Stimulated activated CD4-positive, alpha-beta T cell treated with anti-CD3 and anti-CD28 coated beads, Interleukin-15, amount 100 ng/mL, for 1 hour (primary cell): Measurements from ENCODE around the gene CMIP.

Source experiments
- DNase-seq, 2 donors: peaks; one replicate each; pipeline ENCODE4 v3.0.0-alpha.2; 2020; ENCODE audit warnings: low read depth in 1 of 2, low spot score in 1 of 2

The CMIP gene

DNA sequence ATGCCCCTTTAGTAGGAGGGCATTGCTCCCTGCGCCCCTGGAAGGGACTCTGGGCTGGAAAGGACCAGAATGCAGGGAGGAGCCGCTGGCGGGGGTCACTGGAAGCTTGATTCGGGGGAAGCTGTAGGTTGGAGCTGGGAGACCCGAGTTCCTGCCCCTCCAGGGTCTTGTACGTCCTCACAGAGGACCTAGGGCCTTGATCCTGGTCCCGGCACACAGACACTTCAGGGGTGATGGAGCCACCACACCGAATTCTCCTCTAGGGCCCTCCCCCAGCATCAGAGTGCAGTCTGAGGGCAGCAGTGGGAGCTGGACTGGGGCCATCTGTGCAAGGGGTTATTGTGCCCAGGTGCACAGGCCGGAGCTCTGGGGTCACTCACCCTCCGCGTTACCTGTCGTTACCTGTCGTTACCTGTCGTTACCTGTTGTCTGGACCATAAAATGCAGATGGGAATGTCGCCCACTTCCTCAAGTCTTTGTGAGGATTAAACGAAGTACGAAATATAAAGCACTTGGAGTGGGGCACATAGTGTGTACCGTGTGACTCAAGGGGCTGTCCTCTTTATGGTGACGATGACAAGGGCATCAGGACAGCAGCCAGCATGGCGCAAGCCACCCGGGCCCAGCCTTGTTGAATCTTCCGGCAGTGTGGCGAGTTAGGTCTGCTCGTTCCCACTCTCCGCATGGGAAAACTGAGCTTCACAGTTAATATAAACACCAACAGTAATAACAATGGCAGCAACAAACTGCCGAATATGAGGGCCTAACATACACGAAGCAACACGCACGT lies 48.6 kb downstream of the CMIP start:
- no peak for DNase-seq

DNA sequence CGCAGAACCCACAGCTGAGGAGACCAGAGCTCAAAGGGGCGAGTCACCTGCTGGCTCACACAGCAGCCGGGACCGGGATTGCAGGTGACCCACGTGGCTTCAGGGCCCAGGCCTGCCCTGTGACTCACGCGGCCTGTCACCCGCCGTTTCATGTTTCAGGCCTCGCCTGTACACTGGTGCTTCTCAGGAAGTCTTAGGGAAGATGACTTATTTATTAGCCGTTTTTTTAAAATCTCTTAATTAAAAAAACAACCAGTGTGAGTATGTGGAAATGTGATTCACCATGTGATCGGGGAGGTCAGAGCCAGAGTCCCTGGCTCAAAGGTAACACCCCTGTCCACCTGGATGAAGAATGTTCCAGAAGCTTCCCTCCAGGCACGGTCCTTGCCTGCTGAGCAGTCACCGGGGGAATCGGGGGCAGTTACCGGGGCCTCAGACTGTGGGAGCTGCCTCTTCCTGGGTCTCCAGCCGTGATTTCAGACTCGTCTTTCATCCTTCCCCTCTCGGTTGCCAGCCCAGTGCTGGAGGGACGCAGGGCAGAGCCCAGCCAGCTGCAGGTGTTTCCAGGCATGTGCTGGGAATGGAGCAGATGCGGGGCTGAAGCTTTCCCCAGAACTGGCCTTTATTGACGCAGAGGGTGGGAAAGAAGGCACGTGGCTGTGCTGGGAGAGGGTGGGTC lies 49.3 kb downstream of the CMIP start:
- DNase-seq = peak in 1 of 2 donors; percentile 17

DNA sequence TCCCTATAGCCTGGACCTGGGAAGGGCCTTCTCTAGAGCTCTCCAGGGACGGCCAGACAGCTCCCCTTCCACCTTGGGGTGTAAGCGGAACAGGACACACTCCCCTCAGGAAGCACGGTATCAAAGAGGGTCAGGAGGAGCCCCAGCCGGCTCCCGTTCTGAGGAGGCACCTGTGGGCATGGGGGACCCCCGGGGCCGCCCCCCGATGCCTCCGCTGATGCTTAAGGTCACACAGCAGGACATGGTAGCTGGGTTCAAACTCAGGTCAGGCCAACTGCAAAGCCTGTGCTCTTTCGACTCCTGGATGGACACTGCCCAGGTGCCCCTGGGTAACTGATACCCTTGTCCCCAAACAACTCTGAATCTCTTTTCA lies 49.8 kb downstream of the CMIP start:
- DNase-seq = no peak

GRCh38 chr16:81494888-81495287 lies 50.3 kb downstream of the CMIP start:
- DNase-seq = no peak

DNA sequence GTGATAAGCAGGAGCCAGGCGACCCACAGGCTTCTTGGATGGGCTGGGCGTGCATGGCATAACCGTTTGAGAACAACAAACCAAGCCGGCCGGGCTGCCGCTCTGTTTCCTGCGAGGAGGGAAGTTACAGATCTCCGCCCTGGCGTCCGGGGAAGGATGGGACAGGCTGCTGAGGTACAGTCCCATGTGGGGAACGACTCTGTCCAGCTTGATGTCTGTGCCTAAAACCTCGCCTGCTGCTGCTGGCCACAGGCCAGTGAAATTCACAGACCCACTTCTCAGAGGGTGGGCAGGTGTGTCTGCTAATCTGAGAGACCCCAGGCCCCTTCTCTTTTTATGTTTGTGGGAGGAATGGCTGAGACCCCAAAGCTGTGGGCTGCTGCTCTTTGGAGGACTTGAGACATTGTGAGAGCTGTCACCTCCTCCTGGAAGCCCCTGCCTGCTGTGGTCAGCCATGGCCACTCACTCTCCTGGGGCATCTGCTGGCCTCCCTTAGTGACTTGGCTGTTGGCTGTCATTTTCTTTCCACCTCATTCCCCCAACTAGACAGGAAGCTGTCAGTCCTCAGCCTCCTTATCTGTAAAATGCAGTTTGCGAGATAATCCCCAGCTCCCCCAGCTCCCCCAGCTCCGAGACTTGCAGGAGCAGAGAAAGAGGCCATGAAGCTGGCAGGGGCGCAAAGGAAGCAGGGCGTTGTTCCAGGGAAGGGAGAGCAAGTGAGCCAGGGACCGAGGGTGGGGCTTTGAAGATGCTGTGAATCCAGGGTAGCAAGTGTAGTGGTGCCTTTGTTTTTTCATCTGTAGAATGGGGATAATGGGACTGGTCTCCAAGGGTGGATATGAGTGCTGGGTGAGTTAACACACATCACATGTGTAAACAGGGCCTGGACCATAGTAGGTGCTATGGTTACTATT lies 51.0 kb downstream of the CMIP start:
- no peak for DNase-seq

DNA sequence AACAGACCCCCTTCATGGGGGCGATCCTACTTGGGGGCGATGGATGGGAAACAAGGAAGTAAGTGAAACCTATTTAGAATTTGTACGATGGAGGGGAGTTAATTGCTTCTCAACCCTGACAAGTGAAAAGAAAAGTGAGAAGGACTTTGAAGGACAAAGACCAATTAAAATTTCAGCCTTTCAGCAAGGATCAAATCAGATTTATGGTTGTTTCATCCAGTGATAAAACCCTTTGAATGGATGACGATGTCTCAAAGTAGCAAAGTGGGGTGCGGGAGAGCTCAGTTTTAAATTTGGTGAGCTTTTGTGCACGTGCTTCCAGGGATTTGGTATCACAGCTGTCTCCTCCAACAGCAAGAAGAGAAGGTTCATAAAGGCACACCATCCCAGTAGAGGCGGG lies 51.7 kb downstream of the CMIP start:
- no peak for DNase-seq

DNA sequence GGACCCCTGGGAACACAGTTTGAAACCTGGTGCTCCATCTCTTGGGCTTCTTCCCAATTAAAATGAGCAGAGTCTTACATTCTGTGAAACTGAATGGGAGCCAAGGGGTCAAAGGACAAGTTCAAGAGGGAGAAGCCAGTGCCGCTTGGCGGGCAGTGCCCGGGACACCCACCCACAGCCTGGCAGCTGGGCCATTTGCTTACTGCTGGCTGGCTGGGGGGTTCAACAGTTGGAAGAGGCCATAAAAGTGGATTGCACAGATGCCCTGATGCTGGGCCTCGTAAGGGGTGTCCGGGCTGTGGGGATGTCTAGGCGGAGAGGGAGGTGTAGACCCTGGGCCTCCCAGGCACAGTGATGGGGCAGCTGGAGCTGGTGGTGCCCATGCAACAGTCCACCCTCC lies 52.1 kb downstream of the CMIP start:
- DNase-seq = no peak

DNA sequence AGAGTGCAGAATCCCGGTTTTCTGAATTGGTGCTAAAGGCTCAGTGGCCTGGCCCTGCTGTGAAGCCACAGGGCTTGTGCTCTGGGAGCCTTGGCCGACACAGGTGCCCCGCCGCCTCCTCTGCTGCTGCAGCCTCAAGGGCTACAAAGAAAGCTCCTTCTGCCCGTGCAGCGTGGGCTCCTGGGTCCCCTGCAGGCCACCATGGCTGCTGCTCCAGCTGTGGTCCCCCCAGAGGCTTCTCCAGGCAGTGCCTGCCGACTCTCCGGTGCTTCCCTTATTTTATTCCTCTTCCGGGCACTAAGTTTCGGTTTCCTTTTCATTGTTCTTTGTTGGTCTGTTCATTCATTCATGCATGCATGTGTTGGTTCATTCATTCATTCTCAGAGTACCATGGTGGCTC lies 53.1 kb downstream of the CMIP start:
- no peak for DNase-seq

DNA sequence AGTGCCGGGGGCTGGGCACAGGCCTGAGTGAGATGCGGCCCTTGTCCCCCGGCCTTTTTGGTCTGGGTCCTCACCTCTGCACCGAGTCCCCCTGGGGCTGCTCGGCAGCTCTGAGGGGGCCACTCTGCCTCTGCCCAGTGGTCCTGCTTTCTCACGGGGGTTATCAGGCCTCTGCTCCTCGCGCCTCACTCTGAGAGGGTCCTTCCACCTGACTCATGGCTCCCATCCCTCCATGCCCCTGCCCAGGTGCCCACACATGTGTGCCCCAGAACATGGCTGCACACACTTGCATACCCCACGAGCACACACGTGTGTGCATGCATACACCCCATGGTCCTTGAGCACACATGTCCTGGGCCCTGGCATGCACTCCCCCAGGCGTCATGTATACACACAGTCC lies 53.7 kb downstream of the CMIP start:
- no peak for DNase-seq

DNA sequence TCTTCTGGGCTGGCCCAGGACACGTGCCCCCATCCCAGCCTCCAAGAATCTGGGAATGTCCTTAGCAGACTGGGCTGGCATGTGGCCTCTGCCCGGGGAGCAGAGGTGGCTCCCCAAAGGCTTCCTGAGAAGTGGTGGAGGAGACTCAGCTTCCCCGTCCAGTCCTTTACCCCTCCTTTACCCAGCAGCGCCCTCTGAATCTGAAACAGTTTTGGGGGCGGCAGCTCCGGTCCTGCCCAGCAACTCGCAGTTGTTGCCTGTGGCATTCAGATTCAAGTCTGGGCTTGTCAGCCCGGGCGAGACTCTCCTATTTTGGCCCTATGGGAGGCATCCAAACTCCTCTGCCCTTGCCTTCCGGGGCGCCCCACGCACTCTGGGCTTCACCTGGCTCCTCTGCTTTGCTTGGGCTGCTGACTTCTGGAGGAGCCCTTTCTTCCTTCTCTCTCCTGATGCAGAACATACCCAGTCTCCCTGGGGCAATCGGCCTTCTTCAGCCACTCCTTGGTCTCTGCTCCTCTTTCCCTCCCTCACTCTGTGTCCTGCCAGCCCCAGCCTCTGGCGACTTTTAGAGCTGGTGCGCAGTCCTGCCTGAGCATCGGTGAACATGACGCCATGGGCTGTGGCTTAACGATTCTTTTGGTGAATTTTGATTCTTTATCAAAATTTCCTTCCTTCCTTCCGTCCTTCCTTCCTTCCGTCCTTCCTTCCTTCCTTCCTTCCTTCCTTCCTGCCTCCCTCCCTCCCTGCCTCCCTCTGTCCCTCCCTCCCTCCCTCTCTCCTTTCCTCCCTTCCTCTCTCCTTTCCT lies 55.2 kb downstream of the CMIP start:
- DNase-seq = no peak

GRCh38 chr16:81500833-81501521 lies 56.4 kb downstream of the CMIP start:
- no peak for DNase-seq

DNA sequence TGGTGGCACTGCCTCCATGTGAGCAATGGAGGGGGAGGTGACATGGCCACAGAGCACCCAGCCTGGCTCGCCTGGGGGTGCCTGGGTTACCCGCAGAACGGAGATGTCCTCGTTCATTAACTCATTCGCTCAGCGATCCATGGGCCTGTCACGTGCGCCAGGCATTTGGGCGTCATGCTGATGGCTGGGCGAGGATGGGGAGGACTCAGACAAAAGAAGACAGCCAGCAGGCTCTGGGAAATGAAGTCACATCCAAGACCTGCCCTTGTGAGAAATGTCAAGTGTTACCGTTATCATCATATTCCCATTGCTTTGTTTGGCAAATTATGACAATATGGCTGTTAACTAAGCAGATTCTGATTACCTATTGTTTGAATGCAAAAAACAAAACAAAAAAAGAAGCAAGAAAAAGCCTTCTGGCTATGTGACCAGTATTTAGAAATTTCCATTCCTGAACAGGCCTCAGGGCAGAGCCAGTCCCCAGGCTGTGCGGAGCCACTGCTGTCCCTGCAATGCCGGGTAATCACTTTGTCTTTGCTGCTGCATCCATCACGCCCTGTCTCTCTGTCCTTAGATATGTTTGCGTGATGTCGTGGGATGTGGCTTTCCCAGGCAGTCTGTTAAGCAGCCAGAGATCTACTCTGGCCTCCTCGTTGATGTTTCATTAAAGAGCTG lies 57.9 kb downstream of the CMIP start:
- DNase-seq = no peak

DNA sequence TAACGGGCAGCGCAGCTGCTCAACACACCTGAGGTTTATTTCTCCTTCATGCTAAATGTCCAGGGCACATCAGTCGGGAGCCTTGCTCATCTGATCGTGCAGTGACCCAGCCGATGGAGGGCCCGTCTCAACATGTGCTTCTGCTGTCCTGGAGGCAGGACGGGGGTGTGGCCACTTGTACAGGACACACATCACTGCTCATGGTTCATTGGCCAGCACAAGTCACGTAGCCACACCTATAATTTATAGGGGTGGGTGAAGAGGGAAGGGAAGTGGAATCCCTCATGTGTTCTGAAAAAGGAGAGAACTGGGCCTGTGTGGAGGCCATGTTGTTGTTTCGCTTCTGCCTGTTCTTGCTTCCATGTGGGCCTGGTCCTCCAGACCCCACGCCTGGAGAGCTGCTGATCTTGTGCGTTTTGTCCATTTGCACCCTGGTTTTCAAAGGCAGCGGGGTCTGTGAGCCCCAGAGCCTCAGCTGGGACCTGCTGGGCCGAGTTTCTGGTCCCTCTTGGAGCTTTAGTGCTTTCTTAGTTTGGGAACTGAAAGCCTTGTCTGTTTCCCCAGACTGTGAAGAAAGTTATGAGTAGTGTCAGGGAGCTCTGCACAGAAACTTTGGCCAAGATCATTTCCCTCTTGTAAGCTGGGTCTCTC lies 60.5 kb downstream of the CMIP start:
- DNase-seq = no peak

- DNase-seq = no peak
Observed at GRCh38 chr16:81509404-81509803, 64.8 kb downstream of the CMIP start.

DNA sequence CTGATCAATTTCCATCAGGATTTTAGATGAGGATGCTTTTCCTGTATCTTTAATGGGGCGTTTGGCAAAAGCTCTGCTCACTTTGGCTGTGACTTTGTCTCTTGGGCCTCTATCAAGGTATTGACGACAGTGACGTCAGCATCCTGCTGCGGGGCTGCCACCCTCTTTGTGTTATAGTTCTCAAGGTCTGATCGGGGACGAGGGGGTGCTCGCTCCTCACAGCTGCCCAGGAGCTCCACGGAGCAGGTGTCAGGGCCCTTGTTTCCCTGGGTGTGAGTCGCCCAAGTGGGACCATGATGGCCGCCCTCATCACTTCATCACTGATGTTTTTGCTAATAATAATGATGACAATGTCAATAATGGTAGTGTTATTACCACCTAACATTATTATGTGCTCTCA lies 65.4 kb downstream of the CMIP start:
- no peak for DNase-seq

DNA sequence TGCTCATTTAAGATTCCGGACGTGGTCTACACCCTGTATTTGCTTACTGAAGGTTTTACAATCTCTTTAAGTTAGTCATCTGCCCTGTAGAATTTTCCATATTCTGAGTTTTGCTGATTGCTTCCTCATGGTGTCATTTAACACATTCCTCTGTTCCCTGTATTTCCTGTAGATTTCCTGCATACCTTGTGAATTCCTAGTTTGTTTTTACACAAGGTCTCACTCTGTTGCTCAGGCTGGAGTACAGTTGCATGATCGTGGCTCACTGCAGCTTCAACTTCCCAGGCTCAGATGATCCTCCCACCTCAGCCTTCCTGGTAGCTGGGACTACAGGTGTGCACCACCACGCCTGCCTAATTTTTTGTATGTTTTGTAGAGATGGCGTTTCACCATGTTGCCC lies 66.8 kb downstream of the CMIP start:
- no peak for DNase-seq

GRCh38 chr16:81513204-81514040 lies 68.8 kb downstream of the CMIP start:
- DNase-seq = no peak

GRCh38 chr16:81514041-81514559 lies 69.5 kb downstream of the CMIP start:
- no peak for DNase-seq
